A549 (cell line): ENCODE results near the gene ARID1B. TPM values are rescaled to one million over a fixed set of nuclear protein-coding genes. Genes with fewer than 3 reads are reported as not detected.

ENCODE experiments used
- ATAC-seq, 2 experiments: fragments of 200-7000 bp in 1 of 2; fragments of >200 bp in 1 of 2; cut with Nextera tagmentation in 1 of 2; cut with Tn5 transposase in 1 of 2; 3 replicates each; pipeline versions ENCODE4 v1.8.0 to v1.9.1; 2018 to 2020; ENCODE audit warnings: mild to moderate bottlenecking in 1 of 2, moderate library complexity in 1 of 2
- CTCF ChIA-PET: fragments of 300-600 bp; sonication (Branson Sonifier 250); formaldehyde crosslinking; extraction: SDS; loops from one replicate; lab custom pipeline; 2021; ENCODE audit warnings: antibody characterized with exemption, inconsistent platforms; lab: Yijun Ruan, JAX
- POLR2A ChIA-PET: fragments of 350-600 bp; formaldehyde crosslinking; extraction: SDS; loops from one replicate; lab custom pipeline; 2021; ENCODE audit warnings: antibody characterized with exemption, inconsistent platforms; lab: Yijun Ruan, JAX
- DNase-seq, 2 experiments: peaks; one replicate each; pipeline versions ENCODE4 v3.0.0 to v3.0.0-alpha.2; 2011 to 2016; ENCODE audit warnings: low read depth in 1 of 2, low spot score in 1 of 2
- FAIRE-seq: peaks from 2 replicates; lab custom pipeline; 2011; peaks lifted over from hg19 to GRCh38; lab: Jason Lieb, UNC
- H3K27ac ChIP-seq, 2 experiments: fragments of >200 bp; sonication (Bioruptor Twin); formaldehyde crosslinking; 3 replicates each; pipeline ENCODE4 v1.5.1; 2016 to 2017
- H3K4me1 ChIP-seq: fragments of >200 bp; sonication (Bioruptor Twin); formaldehyde crosslinking; 3 replicates; pipeline ENCODE4 v1.6.1; 2016
- H3K4me2 ChIP-seq: fragments of >200 bp; sonication (Bioruptor Twin); formaldehyde crosslinking; 3 replicates; pipeline ENCODE4 v1.6.1; 2016
- H3K4me3 ChIP-seq: fragments of >200 bp; sonication (Bioruptor Twin); formaldehyde crosslinking; 3 replicates; pipeline ENCODE4 v1.5.1; 2016
- H3K9me3 ChIP-seq: fragments of >200 bp; sonication (Bioruptor Twin); formaldehyde crosslinking; 3 replicates; pipeline ENCODE4 v1.6.1; 2016
- ATOH8 ChIP-seq: fragments of 250-450 bp; sonication (Bioruptor Pico); IDR thresholded peaks from 2 replicates; pipeline ENCODE4 v1.5.0; 2020; ENCODE audit warnings: low read depth, mild to moderate bottlenecking, moderate library complexity
- BHLHE40 ChIP-seq: IDR thresholded peaks from 2 replicates; pipeline ENCODE4 v1.6.1; 2012; ENCODE audit warnings: low read depth, low read length, inconsistent platforms
- CBX2 ChIP-seq: fragments of 200-600 bp; sonication (generic); IDR thresholded peaks from 2 replicates; pipeline ENCODE4 v1.6.1; 2016; ENCODE audit warnings: low read depth, mild to moderate bottlenecking, borderline replicate concordance
- CEBPB ChIP-seq, 2 experiments: fragments of >200 bp in 1 of 2; sonication (Bioruptor Twin) in 1 of 2; formaldehyde crosslinking in 1 of 2; IDR thresholded peaks; 2 replicates each; pipeline ENCODE4 v1.6.1; 2012 to 2016
- CHD4 ChIP-seq: fragments of 200-600 bp; sonication (generic); IDR thresholded peaks from 2 replicates; pipeline ENCODE4 v1.6.1; 2016; ENCODE audit warnings: antibody characterized with exemption, mild to moderate bottlenecking, borderline replicate concordance
- EHF ChIP-seq: fragments of 250-450 bp; sonication (Bioruptor Pico); IDR thresholded peaks from 2 replicates; pipeline ENCODE4 v1.5.0; 2020; ENCODE audit warnings: mild to moderate bottlenecking
- EHMT2 ChIP-seq: fragments of 200-600 bp; sonication (generic); IDR thresholded peaks from 2 replicates; pipeline ENCODE4 v1.6.1; 2016; ENCODE audit warnings: antibody characterized with exemption, low read depth, mild to moderate bottlenecking, moderate library complexity
- ELK1 ChIP-seq: fragments of 150-350 bp; IDR thresholded peaks from 2 replicates; pipeline ENCODE4 v1.6.1; 2014; ENCODE audit warnings: low read depth, mild to moderate bottlenecking, low read length
- EP300 ChIP-seq, 2 experiments: fragments of >200 bp; sonication (Bioruptor Twin); formaldehyde crosslinking; IDR thresholded peaks; 2 replicates in 1 of 2; 3 replicates in 1 of 2; pipeline ENCODE4 v1.6.1; 2016 to 2017
- ESRRA ChIP-seq: fragments of 150-350 bp; IDR thresholded peaks from 2 replicates; pipeline ENCODE4 v1.6.1; 2014; ENCODE audit warnings: mild to moderate bottlenecking, low read length, borderline replicate concordance
- FOXS1 ChIP-seq: fragments of 250-450 bp; sonication (Bioruptor Pico); IDR thresholded peaks from 2 replicates; pipeline ENCODE4 v1.5.0; 2020; ENCODE audit warnings: mild to moderate bottlenecking, moderate library complexity
- HDAC2 ChIP-seq: fragments of 200-600 bp; sonication (generic); IDR thresholded peaks from 2 replicates; pipeline ENCODE4 v1.6.1; 2016
- HOXA7 ChIP-seq: fragments of 250-450 bp; sonication (Bioruptor Pico); IDR thresholded peaks from 2 replicates; pipeline ENCODE4 v1.5.0; 2020; ENCODE audit warnings: mild to moderate bottlenecking, moderate library complexity
- HOXB5 ChIP-seq: fragments of 250-450 bp; sonication (Bioruptor Pico); IDR thresholded peaks from 2 replicates; pipeline ENCODE4 v1.5.0; 2020; ENCODE audit warnings: mild to moderate bottlenecking, moderate library complexity
- JUNB ChIP-seq: fragments of >200 bp; sonication (Bioruptor Twin); formaldehyde crosslinking; IDR thresholded peaks from 2 replicates; pipeline ENCODE4 v1.6.1; 2016
- MAX ChIP-seq: IDR thresholded peaks from 2 replicates; pipeline ENCODE4 v1.6.1; 2012
- MAZ ChIP-seq: fragments of 150-350 bp; IDR thresholded peaks from 2 replicates; pipeline ENCODE4 v1.6.1; 2014; ENCODE audit warnings: antibody characterized with exemption, low read depth, low read length, borderline replicate concordance
- PBX3 ChIP-seq: IDR thresholded peaks from 2 replicates; pipeline ENCODE4 v1.6.1; 2012
- PHF8 ChIP-seq: fragments of 200-600 bp; sonication (generic); IDR thresholded peaks from 2 replicates; pipeline ENCODE4 v1.6.1; 2016; ENCODE audit warnings: low read depth, mild to moderate bottlenecking, antibody characterized with exemption, moderate library complexity, borderline replicate concordance
- POLR2A ChIP-seq: IDR thresholded peaks from 2 replicates; pipeline ENCODE4 v1.6.1; 2012; ENCODE audit warnings: mild to moderate bottlenecking, low read length
- RARB ChIP-seq: fragments of 250-450 bp; sonication (Bioruptor Pico); IDR thresholded peaks from 2 replicates; pipeline ENCODE4 v1.8.0; 2021; ENCODE audit warnings: mild to moderate bottlenecking, moderate library complexity
- REST ChIP-seq: fragments of 200-600 bp; sonication (generic); IDR thresholded peaks from 2 replicates; pipeline ENCODE4 v1.6.1; 2016; ENCODE audit warnings: antibody characterized with exemption, mild to moderate bottlenecking, moderate library complexity
- SMC3 ChIP-seq: fragments of >200 bp; sonication (Bioruptor Twin); formaldehyde crosslinking; IDR thresholded peaks from 3 replicates; pipeline ENCODE4 v1.6.1; 2018; ENCODE audit warnings: inconsistent platforms
- SREBF2 ChIP-seq: fragments of 450-650 bp; IDR thresholded peaks from 2 replicates; pipeline ENCODE4 v1.6.1; 2014; ENCODE audit warnings: mild to moderate bottlenecking, moderate library complexity
- TFCP2L1 ChIP-seq: fragments of 250-450 bp; sonication (Bioruptor Pico); IDR thresholded peaks from 2 replicates; pipeline ENCODE4 v1.5.0; 2021; ENCODE audit warnings: mild to moderate bottlenecking
- TP53 ChIP-seq: fragments of 250-450 bp; sonication (Bioruptor Pico); IDR thresholded peaks from 2 replicates; pipeline ENCODE4 v1.5.0; 2021; ENCODE audit warnings: mild to moderate bottlenecking, moderate library complexity
- ZSCAN20 ChIP-seq: fragments of 250-450 bp; sonication (Bioruptor Pico); IDR thresholded peaks from 2 replicates; pipeline ENCODE4 v1.8.0; 2022; ENCODE audit warnings: mild to moderate bottlenecking, moderate library complexity
- WGBS: methylation state at CpG from one replicate; pipeline ENCODE4 v1.1.6; 2017; ENCODE audit errors: missing lambda C conversion rate; 5-methylcytosine and 5-hydroxymethylcytosine counted together
- polyA plus RNA-seq, 4 experiments: library from polyadenylated mRNA; depleted of rRNA in 3 of 4; stranded (reverse); fragments of >200 nt; fragmentation: RNase III in 1 of 4; extraction: RNeasy Plus Mini Kit Qiagen cat#74134 plus additional on column Dnase treatment in 1 of 4; gene quantifications; 2 replicates in 3 of 4; 3 replicates in 1 of 4; pipeline ENCODE4 v1.2.3, GENCODE V29; 2011 to 2017

Gene ARID1B
- polyA plus RNA-seq, 2 of the 4 experiments (the other 2 are of a cell fraction): 13.5 to 16.3 TPM

- CTCF ChIA-PET: interaction anchor here (0.7 to 2.1 kb wide), 2 partner anchors 9 to 13 kb away, joined by 3 to 7 read pairs; no protein-coding TSS in a partner anchor
- TF ChIP-seq BHLHE40 (no peak), RARB (CRISPR knock-in tag) (no peak), SREBF2 (no peak), JUNB (no peak)
- TF ChIP-seq, all 56 proteins: peak for 0
- no peak overlapping the region for H3K27ac ChIP-seq
- H3K9me3 ChIP-seq: no peaks in the 10 kb centered on the region
- POLR2A ChIA-PET: no interaction called here
- H3K4me2 ChIP-seq: no peak overlapping the region
- ATAC-seq: no peak
- DNase-seq: no peak
- FAIRE-seq: no peak
- no peak overlapping the region for H3K4me3 ChIP-seq
- no peaks in the 10 kb centered on the region for H3K4me1 ChIP-seq
- 96% methylated on average over 7 of the region's 7 CpGs for WGBS
These were observed 394.6 kb downstream of the ARID1B start for GRCh38 chr6:157171801-157172200.

- ChIA-PET CTCF (interaction anchor here (0.7 to 2.1 kb wide), 2 partner anchors 9 to 12 kb away, joined by 3 to 7 read pairs; no protein-coding TSS in a partner anchor), POLR2A (no interaction called here)
- no peaks in the 10 kb centered on the region for H3K4me1 ChIP-seq
- no peak for FAIRE-seq
- TF ChIP-seq PBX3 (no peak), EP300 (IDR thresholded peaks at IDR 0.05) (no peak), ESRRA (no peak), HOXB5 (no peak), TFCP2L1 (CRISPR knock-in tag) (no peak), TP53 (CRISPR knock-in tag) (no peak), REST (no peak), ATOH8 (CRISPR knock-in tag) (no peak), HOXA7 (no peak), CBX2 (no peak), EHMT2 (no peak), SMC3 (no peak), POLR2A (no peak), EHF (CRISPR knock-in tag) (no peak), SREBF2 (no peak), CEBPB (IDR thresholded peaks at IDR 0.05) (no peak)
- DNase-seq: no peak
- ATAC-seq: no peak
- H3K9me3 ChIP-seq: no peaks in the 10 kb centered on the region
- 91% methylated on average over 8 of the region's 8 CpGs for WGBS
- H3K4me2 ChIP-seq: no peak overlapping the region
- H3K27ac ChIP-seq: no peak overlapping the region
- no peak overlapping the region for H3K4me3 ChIP-seq
These were observed 395.1 kb downstream of the ARID1B start for GRCh38 chr6:157172231-157172701.

- DNase-seq: no peak
- POLR2A ChIA-PET: no interaction called here
- H3K9me3 ChIP-seq: no peaks in the 10 kb centered on the region
- TF ChIP-seq MAX: no peak
- TF ChIP-seq HOXB5: no peak
- no peak for TF ChIP-seq HDAC2
- TF ChIP-seq EHF (CRISPR knock-in tag): no peak
- TF ChIP-seq FOXS1 (CRISPR knock-in tag): no peak
- no peak for TF ChIP-seq SMC3
- TF ChIP-seq ZSCAN20: no peak
- TF ChIP-seq MAZ: no peak
- no peak for TF ChIP-seq ELK1
- TF ChIP-seq CHD4: no peak
- no peak for TF ChIP-seq PHF8
- TF ChIP-seq RARB (CRISPR knock-in tag): no peak
- TF ChIP-seq, all 56 proteins: peak for 0
- H3K4me2 ChIP-seq: no peak overlapping the region
- no peaks in the 10 kb centered on the region for H3K4me1 ChIP-seq
- FAIRE-seq: no peak
- no peak for ATAC-seq
- CTCF ChIA-PET: interaction anchor here (2.1 kb wide), 1 partner anchor 12 kb away, joined by 7 read pairs; no protein-coding TSS in a partner anchor
- H3K4me3 ChIP-seq: no peak overlapping the region
- no peak overlapping the region for H3K27ac ChIP-seq
- WGBS: 96% methylated on average over 5 of the region's 5 CpGs
These were observed 395.8 kb downstream of the ARID1B start for GRCh38 chr6:157172830-157173536.
